Liver (tissue), 3 donors: ENCODE measurements around the gene SERPINF2.
"Not testable (repeated sequence)": the region's sequence is repeated elsewhere in the genome, so short reads cannot be mapped to it uniquely, and the experiment has no call there.

Experiments used
- EGR1 ChIP-seq, 2 donors: IDR thresholded peaks; 2 replicates each; pipeline ENCODE4 v1.6.1; 2016 to 2018; ENCODE audit warnings: antibody characterized with exemption in 2 of 2, low read depth in 2 of 2
- GABPA ChIP-seq, 2 donors: IDR thresholded peaks in 1 of 2; conservative IDR thresholded peaks in 1 of 2; 2 replicates each; pipeline ENCODE4 v1.6.1; 2016; ENCODE audit warnings: antibody characterized with exemption in 2 of 2, mild to moderate bottlenecking in 1 of 2, moderate library complexity in 1 of 2
- RAD21 ChIP-seq, 2 donors: IDR thresholded peaks; 2 replicates each; pipeline ENCODE4 v1.6.1; 2016; ENCODE audit warnings: antibody characterized with exemption in 2 of 2, mild to moderate bottlenecking in 2 of 2
- TAF1 ChIP-seq: conservative IDR thresholded peaks from 2 replicates; pipeline ENCODE4 v1.6.1; 2016; ENCODE audit warnings: antibody characterized with exemption, mild to moderate bottlenecking
- YY1 ChIP-seq: IDR thresholded peaks from 2 replicates; pipeline ENCODE4 v1.6.1; 2016; ENCODE audit warnings: antibody characterized with exemption, mild to moderate bottlenecking
- TF ChIP-seq, protein P1 (sequence below): fragments of 150-350 bp; IDR thresholded peaks from 2 replicates; pipeline ENCODE4 v1.5.1; 2017; ENCODE audit warnings: improper control_type of control experiment, low read depth, low read length; ENCODE audit not compliant: missing input control
- TF ChIP-seq, protein P2 (sequence below): IDR thresholded peaks from 2 replicates; pipeline ENCODE4 v1.6.1; 2016; ENCODE audit warnings: antibody characterized with exemption
- TF ChIP-seq, protein P3 (sequence below): IDR thresholded peaks from 2 replicates; pipeline ENCODE4 v1.6.1; 2016; ENCODE audit warnings: antibody characterized with exemption, mild to moderate bottlenecking
- donor health status: healthy.
- donor health status: healthy.

DNA sequence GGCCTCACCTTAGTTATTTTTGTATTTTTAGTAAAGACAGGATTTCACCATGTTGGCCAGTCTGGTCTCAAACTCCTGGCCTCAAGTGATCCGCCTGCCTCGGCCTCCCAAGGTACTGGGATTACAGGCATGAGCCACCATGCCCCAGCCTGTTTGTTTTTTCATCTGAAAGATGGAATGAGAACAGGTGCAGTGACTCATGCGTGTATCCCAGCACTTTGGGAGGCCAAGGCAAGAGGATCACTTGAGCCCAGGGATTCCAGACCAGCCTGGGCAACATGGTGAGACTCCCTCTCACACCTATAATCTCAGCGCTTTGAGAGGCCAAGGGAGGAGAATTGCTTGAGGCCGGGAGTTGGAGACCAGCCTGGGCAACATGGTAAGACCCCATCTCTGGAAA lies 42.8 kb upstream of the SERPINF2 start:
- TF ChIP-seq, protein P1, sequence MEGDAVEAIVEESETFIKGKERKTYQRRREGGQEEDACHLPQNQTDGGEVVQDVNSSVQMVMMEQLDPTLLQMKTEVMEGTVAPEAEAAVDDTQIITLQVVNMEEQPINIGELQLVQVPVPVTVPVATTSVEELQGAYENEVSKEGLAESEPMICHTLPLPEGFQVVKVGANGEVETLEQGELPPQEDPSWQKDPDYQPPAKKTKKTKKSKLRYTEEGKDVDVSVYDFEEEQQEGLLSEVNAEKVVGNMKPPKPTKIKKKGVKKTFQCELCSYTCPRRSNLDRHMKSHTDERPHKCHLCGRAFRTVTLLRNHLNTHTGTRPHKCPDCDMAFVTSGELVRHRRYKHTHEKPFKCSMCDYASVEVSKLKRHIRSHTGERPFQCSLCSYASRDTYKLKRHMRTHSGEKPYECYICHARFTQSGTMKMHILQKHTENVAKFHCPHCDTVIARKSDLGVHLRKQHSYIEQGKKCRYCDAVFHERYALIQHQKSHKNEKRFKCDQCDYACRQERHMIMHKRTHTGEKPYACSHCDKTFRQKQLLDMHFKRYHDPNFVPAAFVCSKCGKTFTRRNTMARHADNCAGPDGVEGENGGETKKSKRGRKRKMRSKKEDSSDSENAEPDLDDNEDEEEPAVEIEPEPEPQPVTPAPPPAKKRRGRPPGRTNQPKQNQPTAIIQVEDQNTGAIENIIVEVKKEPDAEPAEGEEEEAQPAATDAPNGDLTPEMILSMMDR: not testable (repeated sequence)
- TF ChIP-seq, protein P2, sequence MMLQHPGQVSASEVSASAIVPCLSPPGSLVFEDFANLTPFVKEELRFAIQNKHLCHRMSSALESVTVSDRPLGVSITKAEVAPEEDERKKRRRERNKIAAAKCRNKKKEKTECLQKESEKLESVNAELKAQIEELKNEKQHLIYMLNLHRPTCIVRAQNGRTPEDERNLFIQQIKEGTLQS: not testable (repeated sequence)
- TF ChIP-seq, protein P3, sequence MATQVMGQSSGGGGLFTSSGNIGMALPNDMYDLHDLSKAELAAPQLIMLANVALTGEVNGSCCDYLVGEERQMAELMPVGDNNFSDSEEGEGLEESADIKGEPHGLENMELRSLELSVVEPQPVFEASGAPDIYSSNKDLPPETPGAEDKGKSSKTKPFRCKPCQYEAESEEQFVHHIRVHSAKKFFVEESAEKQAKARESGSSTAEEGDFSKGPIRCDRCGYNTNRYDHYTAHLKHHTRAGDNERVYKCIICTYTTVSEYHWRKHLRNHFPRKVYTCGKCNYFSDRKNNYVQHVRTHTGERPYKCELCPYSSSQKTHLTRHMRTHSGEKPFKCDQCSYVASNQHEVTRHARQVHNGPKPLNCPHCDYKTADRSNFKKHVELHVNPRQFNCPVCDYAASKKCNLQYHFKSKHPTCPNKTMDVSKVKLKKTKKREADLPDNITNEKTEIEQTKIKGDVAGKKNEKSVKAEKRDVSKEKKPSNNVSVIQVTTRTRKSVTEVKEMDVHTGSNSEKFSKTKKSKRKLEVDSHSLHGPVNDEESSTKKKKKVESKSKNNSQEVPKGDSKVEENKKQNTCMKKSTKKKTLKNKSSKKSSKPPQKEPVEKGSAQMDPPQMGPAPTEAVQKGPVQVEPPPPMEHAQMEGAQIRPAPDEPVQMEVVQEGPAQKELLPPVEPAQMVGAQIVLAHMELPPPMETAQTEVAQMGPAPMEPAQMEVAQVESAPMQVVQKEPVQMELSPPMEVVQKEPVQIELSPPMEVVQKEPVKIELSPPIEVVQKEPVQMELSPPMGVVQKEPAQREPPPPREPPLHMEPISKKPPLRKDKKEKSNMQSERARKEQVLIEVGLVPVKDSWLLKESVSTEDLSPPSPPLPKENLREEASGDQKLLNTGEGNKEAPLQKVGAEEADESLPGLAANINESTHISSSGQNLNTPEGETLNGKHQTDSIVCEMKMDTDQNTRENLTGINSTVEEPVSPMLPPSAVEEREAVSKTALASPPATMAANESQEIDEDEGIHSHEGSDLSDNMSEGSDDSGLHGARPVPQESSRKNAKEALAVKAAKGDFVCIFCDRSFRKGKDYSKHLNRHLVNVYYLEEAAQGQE: not testable (repeated sequence)
- not testable (repeated sequence) for TF ChIP-seq TAF1; EGR1 (IDR thresholded peaks at IDR 0.05; ENCODE audit: low read depth in 2 of 2); YY1; GABPA (IDR thresholded peaks at IDR 0.05 in 1 of 2, conservative IDR thresholded peaks at IDR 0.05 in 1 of 2); RAD21 (IDR thresholded peaks at IDR 0.05)
